Mesothelial cell of epicardium (in vitro differentiated cells): ENCODE data around the gene KLRK1. TPM values are rescaled to one million over a fixed set of nuclear protein-coding genes. Genes with fewer than 3 reads are reported as not detected.

ENCODE experiments used
- DNase-seq, 2 experiments: peaks; one replicate each; pipeline ENCODE4 v3.0.0; 2021; ENCODE audit warnings: low spot score in 2 of 2; ENCODE audit not compliant: unreplicated experiment in 2 of 2
- H3K27ac Mint-ChIP-seq: 2 replicates; pipeline ENCODE4 v1.8.0; 2021; ENCODE audit warnings: mixed read lengths
- H3K27me3 Mint-ChIP-seq: 2 replicates; pipeline ENCODE4 v1.8.0; 2021; ENCODE audit warnings: low read depth, mixed read lengths
- H3K36me3 Mint-ChIP-seq: 2 replicates; pipeline ENCODE4 v1.8.0; 2021; ENCODE audit warnings: mixed read lengths
- H3K4me1 Mint-ChIP-seq: 2 replicates; pipeline ENCODE4 v1.8.0; 2021; ENCODE audit warnings: mixed read lengths
- H3K4me3 Mint-ChIP-seq: 2 replicates; pipeline ENCODE4 v1.8.0; 2021; ENCODE audit warnings: mild to moderate bottlenecking, moderate library complexity, mixed read lengths
- H3K9me3 Mint-ChIP-seq: 2 replicates; pipeline ENCODE4 v1.8.0; 2021; ENCODE audit warnings: mixed read lengths
- total RNA-seq: library from RNA; stranded (reverse); gene quantifications from 3 replicates; pipeline ENCODE4 v1.2.1, GENCODE V29; 2021
- TF ChIP-seq, protein P1 (sequence below): fragments of 200-600 bp; sonication (generic); IDR thresholded peaks from one replicate; pipeline ENCODE4 v1.5.0; 2021; ENCODE audit warnings: antibody characterized with exemption; ENCODE audit not compliant: unreplicated experiment

KLRK1 gene
- total RNA-seq, 1 donor from 2014 or later, result not detected

DNA sequence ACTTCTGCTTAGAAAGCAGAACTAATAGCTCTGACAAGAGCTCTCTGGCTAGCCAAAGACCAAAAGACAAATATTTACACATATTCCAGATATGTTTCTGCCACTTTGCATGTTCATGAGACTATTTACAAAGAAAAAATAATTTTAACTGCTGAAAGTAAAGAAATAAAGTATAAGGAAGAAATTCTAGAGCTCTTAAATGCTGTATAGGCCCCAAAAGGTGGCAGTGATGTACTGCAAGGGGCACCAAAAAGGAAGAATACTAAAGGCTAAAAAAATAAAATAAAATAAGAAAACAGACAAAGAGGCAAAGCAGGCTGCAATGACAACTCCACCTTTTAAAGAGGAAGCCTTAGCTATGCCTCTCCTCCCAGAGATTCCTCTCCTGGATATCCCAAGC, 23.0 kb downstream of the KLRK1 start:
- no peak overlapping the region for H3K27ac Mint-ChIP-seq
- no peak for DNase-seq
- TF ChIP-seq, protein P1, sequence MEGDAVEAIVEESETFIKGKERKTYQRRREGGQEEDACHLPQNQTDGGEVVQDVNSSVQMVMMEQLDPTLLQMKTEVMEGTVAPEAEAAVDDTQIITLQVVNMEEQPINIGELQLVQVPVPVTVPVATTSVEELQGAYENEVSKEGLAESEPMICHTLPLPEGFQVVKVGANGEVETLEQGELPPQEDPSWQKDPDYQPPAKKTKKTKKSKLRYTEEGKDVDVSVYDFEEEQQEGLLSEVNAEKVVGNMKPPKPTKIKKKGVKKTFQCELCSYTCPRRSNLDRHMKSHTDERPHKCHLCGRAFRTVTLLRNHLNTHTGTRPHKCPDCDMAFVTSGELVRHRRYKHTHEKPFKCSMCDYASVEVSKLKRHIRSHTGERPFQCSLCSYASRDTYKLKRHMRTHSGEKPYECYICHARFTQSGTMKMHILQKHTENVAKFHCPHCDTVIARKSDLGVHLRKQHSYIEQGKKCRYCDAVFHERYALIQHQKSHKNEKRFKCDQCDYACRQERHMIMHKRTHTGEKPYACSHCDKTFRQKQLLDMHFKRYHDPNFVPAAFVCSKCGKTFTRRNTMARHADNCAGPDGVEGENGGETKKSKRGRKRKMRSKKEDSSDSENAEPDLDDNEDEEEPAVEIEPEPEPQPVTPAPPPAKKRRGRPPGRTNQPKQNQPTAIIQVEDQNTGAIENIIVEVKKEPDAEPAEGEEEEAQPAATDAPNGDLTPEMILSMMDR, result no peak

DNA sequence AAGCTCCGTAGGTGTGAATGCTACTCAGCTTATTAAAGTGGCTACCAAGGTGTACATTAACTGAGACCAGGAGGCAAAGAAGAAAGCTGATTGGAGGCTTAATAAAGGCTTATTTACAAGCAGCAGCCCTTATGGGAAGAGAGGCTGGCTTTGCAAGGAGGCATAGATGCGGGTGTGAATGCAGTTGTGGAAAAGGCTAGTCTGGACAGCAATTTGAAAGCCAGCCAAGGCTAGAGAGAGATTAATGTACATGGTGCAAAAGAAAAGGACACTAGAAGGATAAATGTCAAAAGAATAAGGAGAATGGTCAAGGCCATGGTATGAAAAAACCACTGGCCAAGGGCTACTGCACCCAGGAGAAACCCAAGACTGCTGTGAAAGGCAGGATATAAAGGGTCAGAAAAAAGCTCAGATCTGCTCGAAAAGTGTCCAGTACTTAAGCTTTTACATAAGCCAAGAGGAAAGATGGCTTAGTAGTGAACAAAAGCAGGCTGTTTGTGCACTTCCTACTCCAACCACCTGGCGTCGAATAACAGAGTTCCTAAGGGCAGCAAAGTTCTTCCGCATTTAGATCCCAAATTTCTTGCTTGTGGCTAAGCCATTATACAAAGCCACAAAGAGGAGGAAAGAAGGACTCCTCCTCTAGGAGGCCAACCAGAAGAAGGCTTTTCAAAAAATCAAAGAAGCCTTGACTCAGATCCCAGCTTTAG, 24.0 kb downstream of the KLRK1 start:
- no peak for DNase-seq
- Mint-ChIP-seq H3K36me3 (peaks cover 26% of the 10 kb centered on the region), H3K4me3 (no peak overlapping the region), H3K9me3 (peaks cover 4% of the 10 kb centered on the region), H3K27me3 (no peaks in the 10 kb centered on the region), H3K4me1 (peaks cover 24% of the 10 kb centered on the region), H3K27ac (no peak overlapping the region)
- TF ChIP-seq, protein P1, result peak; percentile 34

More for the DNA sequence above, 23.0 kb downstream of the KLRK1 start:
- H3K36me3 Mint-ChIP-seq, result peaks cover 31% of the 10 kb centered on the region
- H3K27me3 Mint-ChIP-seq, result no peaks in the 10 kb centered on the region
- H3K4me1 Mint-ChIP-seq, result peaks cover 23% of the 10 kb centered on the region
- no peak overlapping the region for H3K4me3 Mint-ChIP-seq
- peaks cover 4% of the 10 kb centered on the region for H3K9me3 Mint-ChIP-seq

DNA sequence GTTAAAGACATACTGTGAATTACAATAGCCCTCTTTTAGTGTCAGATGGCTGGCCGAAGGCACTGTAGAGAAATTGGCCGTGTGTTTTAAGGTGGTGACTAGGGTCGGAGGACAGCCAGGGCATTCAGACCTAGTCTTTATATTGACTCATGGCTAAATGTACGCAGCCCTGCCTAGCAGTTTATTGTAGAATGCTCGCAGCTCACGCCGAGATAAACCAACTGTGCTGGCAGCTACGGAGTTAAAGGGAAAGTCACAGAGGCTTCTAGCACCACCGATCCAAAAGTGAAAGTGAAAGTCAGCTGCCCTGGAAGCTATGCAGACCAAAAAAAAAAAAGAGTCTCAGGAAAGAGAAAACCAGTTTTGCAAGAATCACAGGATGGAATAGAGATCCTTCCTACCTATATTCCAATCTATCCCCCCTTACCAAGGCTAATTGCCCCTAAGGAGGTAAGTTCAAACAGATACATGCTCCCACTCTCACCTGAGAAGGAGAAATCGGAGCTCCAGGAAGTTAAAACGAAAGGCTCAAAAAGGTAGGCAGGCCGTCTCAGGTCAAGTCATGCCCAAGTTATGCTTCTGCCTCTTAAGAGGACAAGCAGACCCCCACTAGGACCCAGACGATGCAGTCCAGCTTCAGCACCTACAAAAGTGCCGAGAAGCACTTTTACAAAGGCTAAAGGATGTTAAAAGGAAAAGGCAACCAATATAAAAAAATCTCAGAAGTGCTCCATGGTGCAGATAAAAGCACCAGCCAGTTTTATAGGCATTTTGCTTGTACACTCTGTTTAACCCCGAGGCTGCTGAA, 24.8 kb downstream of the KLRK1 start:
- peaks cover 4% of the 10 kb centered on the region for H3K9me3 Mint-ChIP-seq
- no peak overlapping the region for H3K4me3 Mint-ChIP-seq
- H3K36me3 Mint-ChIP-seq, result peaks cover 17% of the 10 kb centered on the region
- no peaks in the 10 kb centered on the region for H3K27me3 Mint-ChIP-seq
- DNase-seq, result peak in 1 of 2 experiments; percentile 63
- peaks cover 25% of the 10 kb centered on the region for H3K4me1 Mint-ChIP-seq
- H3K27ac Mint-ChIP-seq, result no peak overlapping the region
- TF ChIP-seq, protein P1, result no peak

DNA sequence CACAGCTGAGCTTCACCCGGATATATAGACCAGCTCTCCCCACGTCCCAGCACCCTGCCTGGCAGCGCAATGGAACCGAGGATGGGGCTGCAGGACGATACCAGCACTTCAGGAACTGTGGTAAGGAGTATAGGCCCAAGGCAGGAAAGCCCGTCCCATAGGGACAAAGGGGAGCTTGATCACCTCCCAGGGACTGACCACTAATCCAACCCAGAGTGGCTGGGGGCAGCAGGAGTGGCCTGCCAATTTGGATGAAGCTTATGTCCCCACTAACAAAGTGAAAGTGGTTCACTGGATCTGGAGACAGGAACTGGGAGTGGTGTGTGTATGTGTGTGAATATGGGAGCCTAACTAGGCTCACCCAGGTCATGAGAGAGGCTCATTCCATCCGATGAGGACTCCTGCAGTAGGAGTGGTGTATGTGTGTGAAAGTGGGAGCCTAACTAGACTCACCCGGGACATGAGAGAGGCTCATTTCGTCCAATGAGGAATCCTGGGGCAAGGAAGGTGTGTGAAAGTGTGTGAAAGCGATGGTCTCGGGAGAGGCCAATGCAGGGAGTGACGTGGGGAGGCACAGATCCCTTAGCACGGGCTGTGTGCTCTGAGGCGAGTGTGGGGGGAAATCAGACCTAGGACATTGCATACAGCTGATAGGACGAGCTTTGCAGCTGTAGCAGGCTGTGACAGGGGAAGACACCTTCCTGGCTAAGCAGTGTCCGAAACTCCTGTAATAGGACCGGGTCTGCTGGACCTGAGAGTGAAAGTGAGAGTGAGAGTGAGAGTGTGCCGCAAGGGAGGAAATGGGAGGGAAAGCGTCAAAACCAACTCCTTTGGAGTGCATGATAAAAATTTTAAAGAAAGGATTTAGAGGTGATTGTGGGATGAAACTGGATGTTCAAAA, 25.7 kb downstream of the KLRK1 start:
- Mint-ChIP-seq H3K36me3 (peaks cover 13% of the 10 kb centered on the region), H3K27ac (no peak overlapping the region), H3K4me3 (no peak overlapping the region), H3K9me3 (peaks cover 4% of the 10 kb centered on the region), H3K4me1 (peaks cover 23% of the 10 kb centered on the region), H3K27me3 (no peaks in the 10 kb centered on the region)
- DNase-seq, result peak in 1 of 2 experiments; percentile 54
- TF ChIP-seq, protein P1, result no peak

DNA sequence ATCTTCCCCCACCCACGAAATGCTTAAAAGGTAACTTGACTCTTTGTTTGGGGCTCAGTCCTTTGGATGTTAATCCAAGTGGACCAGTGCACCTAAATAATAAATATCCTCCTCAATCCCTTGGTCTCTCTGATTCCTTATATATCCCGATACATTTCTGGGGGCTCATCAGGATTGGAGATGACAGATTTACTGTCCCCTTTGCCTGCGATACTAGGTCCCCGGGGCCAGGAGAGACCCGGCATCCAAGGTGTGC, 26.3 kb downstream of the KLRK1 start:
- H3K27ac Mint-ChIP-seq, result no peak overlapping the region
- no peak for DNase-seq
- peaks cover 4% of the 10 kb centered on the region for H3K9me3 Mint-ChIP-seq
- TF ChIP-seq, protein P1, result no peak
- peaks cover 20% of the 10 kb centered on the region for H3K4me1 Mint-ChIP-seq
- peaks cover 10% of the 10 kb centered on the region for H3K36me3 Mint-ChIP-seq
- H3K27me3 Mint-ChIP-seq, result no peaks in the 10 kb centered on the region
- no peak overlapping the region for H3K4me3 Mint-ChIP-seq
